Measurements from ENCODE around the gene RHOB.

The RHOB gene

DNA sequence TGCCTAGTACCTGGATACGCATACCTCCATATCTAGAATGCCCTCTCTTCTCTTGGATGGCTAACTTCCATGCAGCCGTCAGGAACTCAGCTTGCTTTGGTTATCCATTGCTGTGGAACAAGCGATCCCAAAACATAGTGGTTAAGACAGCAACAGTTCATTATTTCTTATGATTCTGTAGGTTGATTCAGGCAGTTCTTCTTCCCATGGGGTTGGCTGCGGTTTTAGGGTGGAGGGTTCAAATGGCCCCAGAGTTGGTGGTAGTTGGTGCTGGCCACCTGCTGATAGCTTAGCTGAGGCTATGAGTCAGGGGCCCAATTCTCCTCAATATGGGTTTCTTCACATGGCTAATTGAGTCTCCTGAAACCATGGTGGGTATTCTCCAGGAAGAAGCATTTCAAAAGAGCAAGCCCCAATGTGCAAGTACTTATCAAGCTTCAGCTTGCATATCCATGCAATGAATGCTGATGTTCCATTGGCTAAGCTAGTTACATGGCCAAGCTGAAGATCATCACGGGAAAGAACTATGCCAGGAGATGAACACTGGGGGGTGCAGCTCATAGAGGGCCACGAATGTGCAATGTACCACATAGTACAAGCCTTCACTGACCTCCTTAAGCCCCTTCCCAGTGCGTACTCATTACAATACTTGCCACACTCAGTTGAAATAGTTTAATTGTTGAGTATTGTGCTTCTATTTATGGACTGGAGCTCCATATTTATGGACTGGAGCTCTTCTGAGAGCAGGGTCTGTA, 10.0 kb upstream of the RHOB start:
- TF ChIP-seq, protein P1, sequence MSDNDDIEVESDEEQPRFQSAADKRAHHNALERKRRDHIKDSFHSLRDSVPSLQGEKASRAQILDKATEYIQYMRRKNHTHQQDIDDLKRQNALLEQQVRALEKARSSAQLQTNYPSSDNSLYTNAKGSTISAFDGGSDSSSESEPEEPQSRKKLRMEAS (IDR thresholded peaks at IDR 0.05; ENCODE audit: low read depth, low read length), result no peak
- peak; percentile 25 for TF ChIP-seq CTCF (IDR thresholded peaks at IDR 0.05; ENCODE audit: low read depth, low read length)
- no peak for TF ChIP-seq MYC (IDR thresholded peaks at IDR 0.05; ENCODE audit: low read depth, low read length)
- no peak for TF ChIP-seq POLR2A (IDR thresholded peaks at IDR 0.05; ENCODE audit: extremely low read depth, insufficient read length)
- DNase-seq (ENCODE audit: low read depth), result peak; percentile 89
- no peak overlapping the region for H3K4me3 ChIP-seq (ENCODE audit: low read depth, low read length)

DNA sequence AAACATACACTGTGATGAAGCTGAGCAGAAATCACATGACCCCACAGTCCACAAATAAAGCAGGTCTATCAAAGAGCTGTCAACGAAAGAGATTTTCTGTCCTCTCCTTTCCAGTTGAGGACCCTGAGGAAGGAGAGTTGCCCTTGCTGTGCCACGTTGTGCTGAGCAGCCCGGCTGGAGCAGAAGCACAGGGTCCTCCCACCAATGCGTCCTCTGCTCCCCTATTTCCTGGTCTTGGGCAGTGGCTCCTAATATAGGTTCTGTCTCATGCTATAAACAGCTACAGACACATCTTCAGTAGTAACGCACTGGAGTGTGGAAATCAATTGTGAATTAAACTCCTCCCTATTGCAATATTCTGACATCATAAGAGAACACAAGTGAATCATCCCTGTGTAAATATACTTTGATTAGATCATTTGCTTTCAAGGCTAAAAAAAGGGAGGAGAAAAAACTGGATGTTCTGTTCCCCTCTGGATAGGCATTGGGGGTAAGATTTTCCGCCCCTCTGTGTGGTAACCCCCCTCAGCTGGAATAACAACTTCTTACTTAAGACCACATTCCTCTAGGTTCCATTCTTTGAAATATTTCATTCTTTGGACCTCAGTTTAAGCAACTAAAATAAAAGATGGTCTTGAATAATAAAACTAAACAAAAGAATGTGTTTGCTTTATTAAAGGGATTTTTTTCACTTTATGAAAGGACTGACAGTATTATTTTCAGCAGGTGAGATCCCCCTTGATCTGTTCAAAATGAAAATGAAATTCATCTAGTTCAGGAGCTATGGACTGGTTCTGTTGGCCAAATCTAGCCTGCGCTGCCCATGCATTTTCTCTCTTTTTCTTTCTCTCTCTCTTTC, 8.3 kb upstream of the RHOB start:
- no peak overlapping the region for H3K4me3 ChIP-seq (ENCODE audit: low read depth, low read length)
- peak; percentile 87 for DNase-seq (ENCODE audit: low read depth)
- TF ChIP-seq POLR2A (IDR thresholded peaks at IDR 0.05; ENCODE audit: extremely low read depth, insufficient read length), result no peak
- TF ChIP-seq, protein P1 (IDR thresholded peaks at IDR 0.05; ENCODE audit: low read depth, low read length), result 0 out of 2 replicates have a peak, but pooled peaks have one; percentile 17

GRCh38 chr2:20439193-20439475, 7.7 kb upstream of the RHOB start:
- no peak for DNase-seq (ENCODE audit: low read depth)
- no peak overlapping the region for H3K4me3 ChIP-seq (ENCODE audit: low read depth, low read length)
- no peak for TF ChIP-seq CTCF (IDR thresholded peaks at IDR 0.05; ENCODE audit: low read depth, low read length)
- TF ChIP-seq MYC (IDR thresholded peaks at IDR 0.05; ENCODE audit: low read depth, low read length), result no peak
- TF ChIP-seq POLR2A (IDR thresholded peaks at IDR 0.05; ENCODE audit: extremely low read depth, insufficient read length), result no peak
- TF ChIP-seq, protein P1 (IDR thresholded peaks at IDR 0.05; ENCODE audit: low read depth, low read length), result no peak

GRCh38 chr2:20439503-20439902, 7.4 kb upstream of the RHOB start:
- no peak overlapping the region for H3K4me3 ChIP-seq (ENCODE audit: low read depth, low read length)
- no peak for TF ChIP-seq CTCF (IDR thresholded peaks at IDR 0.05; ENCODE audit: low read depth, low read length)
- TF ChIP-seq, protein P1 (IDR thresholded peaks at IDR 0.05; ENCODE audit: low read depth, low read length), result peak; percentile 48; the same call in 1 of the 2 replicates
- DNase-seq (ENCODE audit: low read depth), result peak; percentile 97

DNA sequence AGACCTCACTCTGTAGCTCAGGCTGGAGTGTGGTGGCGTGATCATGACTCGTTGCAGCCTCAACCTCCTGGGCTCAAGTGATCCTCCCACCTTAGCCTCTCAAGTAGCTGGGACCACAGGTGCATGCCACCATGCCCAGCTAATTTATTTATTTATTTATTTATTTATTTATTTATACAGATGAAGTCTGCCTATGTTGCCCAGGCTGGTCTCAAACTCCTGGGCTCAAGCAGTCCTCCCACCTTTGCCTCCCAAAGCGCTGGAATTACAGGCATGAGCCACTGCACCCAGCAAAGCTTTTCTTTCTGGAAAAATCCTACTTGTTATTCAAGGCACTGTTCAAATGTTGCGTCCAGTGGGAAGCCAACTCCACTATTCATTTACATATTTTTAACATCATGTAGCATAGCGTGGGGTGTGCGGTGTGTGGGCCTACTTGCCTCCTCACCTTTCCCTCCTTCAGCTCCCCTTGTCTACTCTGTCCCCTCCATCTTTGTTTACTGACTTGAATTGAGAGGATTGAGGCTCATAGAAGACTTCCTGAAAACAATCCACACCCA, 6.8 kb upstream of the RHOB start:
- DNase-seq (ENCODE audit: low read depth), result no peak
- H3K4me3 ChIP-seq (ENCODE audit: low read depth, low read length), result no peak overlapping the region
- TF ChIP-seq CTCF (IDR thresholded peaks at IDR 0.05; ENCODE audit: low read depth, low read length), result no peak
- TF ChIP-seq, protein P1 (IDR thresholded peaks at IDR 0.05; ENCODE audit: low read depth, low read length), result no peak
- TF ChIP-seq MYC (IDR thresholded peaks at IDR 0.05; ENCODE audit: low read depth, low read length), result no peak
- no peak for TF ChIP-seq POLR2A (IDR thresholded peaks at IDR 0.05; ENCODE audit: extremely low read depth, insufficient read length)
